HepG2 (cell line): ENCODE data around the gene DYSF. TPM values are rescaled to one million over a fixed set of nuclear protein-coding genes. Genes with fewer than 3 reads are reported as not detected.

Source experiments
- ATAC-seq: fragments of 200-7000 bp; cut with Tn5 transposase; 3 replicates; pipeline ENCODE4 v1.9.1; 2020; ENCODE audit warnings: mild to moderate bottlenecking, moderate library complexity
- BruUV-seq: library from RNA; stranded (reverse); fragments of 400-500 nt; replicated peaks from 2 replicates; lab custom pipeline; 2021; lab: Mats Ljungman, UMichigan
- CTCF ChIA-PET: fragments of 300-600 bp; formaldehyde crosslinking; extraction: SDS; loops from one replicate; lab custom pipeline; 2021; ENCODE audit warnings: low total read pairs, inconsistent platforms, low intra/inter-chr PET ratio; lab: Yijun Ruan, JAX
- POLR2A ChIA-PET: fragments of 350-600 bp; sonication (Branson Sonifier 250); formaldehyde crosslinking; loops from one replicate; lab custom pipeline; 2020; ENCODE audit warnings: antibody characterized with exemption, inconsistent platforms; lab: Yijun Ruan, JAX
- DNase-seq: peaks from one replicate; pipeline ENCODE4 v3.0.0-alpha.2; 2015; ENCODE audit warnings: low spot score
- FAIRE-seq: peaks from 3 replicates; lab custom pipeline; 2011; peaks lifted over from hg19 to GRCh38; lab: Jason Lieb, UNC
- H2AFZ ChIP-seq: one replicate; pipeline ENCODE4 v1.6.1; 2011; ENCODE audit warnings: low read length, inconsistent platforms
- H3K27ac ChIP-seq: fragments of 300-600 bp; 3 replicates; pipeline ENCODE4 v1.8.0; 2011; ENCODE audit warnings: mixed run types, mild to moderate bottlenecking, mixed read lengths, low read length, inconsistent platforms; ENCODE audit not compliant: insufficient read depth; ENCODE audit errors: extremely low read length
- H3K27me3 ChIP-seq, 2 experiments: fragments of 200-600 bp in 1 of 2; 2 replicates in 1 of 2; 3 replicates in 1 of 2; pipeline versions ENCODE4 v1.6.0 to v1.8.0; 2011; ENCODE audit warnings: low read length in 2 of 2, mild to moderate bottlenecking in 2 of 2, moderate library complexity in 2 of 2, inconsistent platforms in 1 of 2; ENCODE audit not compliant: insufficient read depth in 2 of 2, control insufficient read depth in 1 of 2
- H3K36me3 ChIP-seq, 2 experiments: fragments of 200-600 bp in 1 of 2; replicated peaks in 1 of 2; 2 replicates in 1 of 2; 3 replicates in 1 of 2; pipeline versions ENCODE4 v1.5.1 to v1.8.0; 2011; ENCODE audit warnings: low read length in 2 of 2, inconsistent platforms in 1 of 2; ENCODE audit not compliant: insufficient read depth in 2 of 2, control insufficient read depth in 1 of 2
- H3K4me1 ChIP-seq: 2 replicates; pipeline ENCODE4 v1.5.1; 2012; ENCODE audit warnings: low read length, inconsistent platforms; ENCODE audit not compliant: insufficient read depth
- H3K4me2 ChIP-seq: 2 replicates; pipeline ENCODE4 v1.6.0; 2011; ENCODE audit warnings: low read depth, low read length, inconsistent platforms
- H3K4me3 ChIP-seq, 3 experiments: fragments of 200-600 bp in 1 of 3; sonication (generic), shearing (Covaris generic) in 1 of 3; replicated peaks in 1 of 3; 2 replicates each; pipeline ENCODE4 v1.5.1; 2011 to 2016; ENCODE audit warnings: low read length in 3 of 3, inconsistent platforms in 2 of 3, low read depth in 2 of 3, mild to moderate bottlenecking in 2 of 3, control low read depth in 1 of 3, mixed read lengths in 1 of 3; ENCODE audit not compliant: insufficient read depth in 1 of 3
- H3K79me2 ChIP-seq: one replicate; pipeline ENCODE4 v1.6.1; 2011; ENCODE audit warnings: low read length, inconsistent platforms; ENCODE audit not compliant: insufficient read depth
- H3K9ac ChIP-seq: 2 replicates; pipeline ENCODE4 v1.6.0; 2011; ENCODE audit warnings: mild to moderate bottlenecking, low read depth, low read length, inconsistent platforms; ENCODE audit not compliant: insufficient read depth
- H3K9me3 ChIP-seq: 2 replicates; pipeline ENCODE4 v1.5.1; 2012; ENCODE audit warnings: mild to moderate bottlenecking, low read length
- H4K20me1 ChIP-seq: 2 replicates; pipeline ENCODE4 v1.6.0; 2011; ENCODE audit warnings: inconsistent platforms, mild to moderate bottlenecking, low read length, moderate library complexity; ENCODE audit not compliant: insufficient read depth
- DDIT3 ChIP-seq: sonication (generic); formaldehyde crosslinking; IDR thresholded peaks from 2 replicates; pipeline ENCODE4 v1.4.0; 2020; ENCODE audit warnings: mild to moderate bottlenecking, missing genetic modification reagents
- DPF2 ChIP-seq: sonication (generic); formaldehyde crosslinking; IDR thresholded peaks from 2 replicates; pipeline ENCODE4 v1.4.0; 2020; ENCODE audit warnings: mild to moderate bottlenecking, low read depth, missing genetic modification reagents, borderline replicate concordance
- FOXA1 ChIP-seq, 2 experiments: fragments of 450-650 bp in 1 of 2; sonication (generic) in 1 of 2; formaldehyde crosslinking in 1 of 2; IDR thresholded peaks; 2 replicates each; pipeline versions ENCODE4 v1.4.0 to v1.6.1; 2016 to 2020; ENCODE audit warnings: missing genetic modification reagents in 1 of 2
- HCFC1 ChIP-seq: fragments of 150-350 bp; IDR thresholded peaks from 2 replicates; pipeline ENCODE4 v1.6.1; 2014; ENCODE audit warnings: low read depth, low read length
- HNF4A ChIP-seq: sonication (generic); formaldehyde crosslinking; IDR thresholded peaks from 2 replicates; pipeline ENCODE4 v1.4.0; 2020; ENCODE audit warnings: missing genetic modification reagents
- NFRKB ChIP-seq: fragments of 450-650 bp; IDR thresholded peaks from 2 replicates; pipeline ENCODE4 v1.6.1; 2017
- PRDM10 ChIP-seq: sonication (generic); formaldehyde crosslinking; IDR thresholded peaks from 2 replicates; pipeline ENCODE4 v1.4.0; 2020; ENCODE audit warnings: low read depth, missing genetic modification reagents
- PRDM4 ChIP-seq: sonication (generic); formaldehyde crosslinking; IDR thresholded peaks from 2 replicates; pipeline ENCODE4 v1.9.0; 2021; ENCODE audit warnings: missing genetic modification reagents, borderline replicate concordance
- RAD51 ChIP-seq: fragments of 450-650 bp; IDR thresholded peaks from 2 replicates; pipeline ENCODE4 v1.6.1; 2016; ENCODE audit warnings: borderline replicate concordance
- RFXAP ChIP-seq: sonication (generic); formaldehyde crosslinking; IDR thresholded peaks from 2 replicates; pipeline ENCODE4 v1.4.0; 2020; ENCODE audit warnings: missing genetic modification reagents, borderline replicate concordance
- SMC3 ChIP-seq: IDR thresholded peaks from 2 replicates; pipeline ENCODE4 v1.6.1; 2011; ENCODE audit warnings: low read length, improper control_type of control experiment
- TCF12 ChIP-seq, 2 experiments: fragments of 450-650 bp in 1 of 2; sonication (generic) in 1 of 2; formaldehyde crosslinking in 1 of 2; IDR thresholded peaks; 2 replicates each; pipeline versions ENCODE4 v1.6.1 to v1.8.0; 2017 to 2022; ENCODE audit warnings: antibody characterized with exemption in 1 of 2, mild to moderate bottlenecking in 1 of 2, missing genetic modification reagents in 1 of 2, moderate library complexity in 1 of 2
- ZMYM3 ChIP-seq: sonication (generic); formaldehyde crosslinking; IDR thresholded peaks from 2 replicates; pipeline ENCODE4 v1.5.1; 2020; ENCODE audit warnings: mild to moderate bottlenecking, missing genetic modification reagents
- ZNF230 ChIP-seq: sonication (generic); formaldehyde crosslinking; IDR thresholded peaks from 2 replicates; pipeline ENCODE4 v1.4.0; 2020; ENCODE audit warnings: mild to moderate bottlenecking, missing genetic modification reagents
- ZNF44 ChIP-seq: sonication (generic); formaldehyde crosslinking; IDR thresholded peaks from 2 replicates; pipeline ENCODE4 v1.5.1; 2020; ENCODE audit warnings: mild to moderate bottlenecking, missing genetic modification reagents
- ZNF660 ChIP-seq: sonication (generic); formaldehyde crosslinking; IDR thresholded peaks from 2 replicates; pipeline ENCODE4 v1.5.1; 2020; ENCODE audit warnings: mild to moderate bottlenecking, low read depth, missing genetic modification reagents, borderline replicate concordance
- ZNF704 ChIP-seq: sonication (generic); formaldehyde crosslinking; IDR thresholded peaks from 2 replicates; pipeline ENCODE4 v1.8.1; 2023; ENCODE audit warnings: mild to moderate bottlenecking, inconsistent platforms, moderate library complexity, missing genetic modification reagents, borderline replicate concordance
- ZNF780A ChIP-seq: sonication (generic); formaldehyde crosslinking; IDR thresholded peaks from 2 replicates; pipeline ENCODE4 v1.8.0; 2022; ENCODE audit warnings: mild to moderate bottlenecking, missing genetic modification reagents, moderate library complexity
- ZSCAN25 ChIP-seq: sonication (generic); formaldehyde crosslinking; IDR thresholded peaks from 2 replicates; pipeline ENCODE4 v1.8.0; 2022; ENCODE audit warnings: mild to moderate bottlenecking, missing genetic modification reagents
- WGBS: methylation state at CpG from one replicate; pipeline ENCODE4 v1.1.6; 2017; ENCODE audit warnings: low lambda C conversion rate; 5-methylcytosine and 5-hydroxymethylcytosine counted together
- in situ Hi-C: cut with HindIII; loops from 2 replicates; pipeline ENCODE4 v1.10.0; 2017; ENCODE audit warnings: low pct_unique_long_range_greater_than_20kb; ENCODE audit not compliant: extremely low pct_ligation_motif_present
- intact Hi-C: fragments of 100-400 bp; cut with micrococcal nuclease; formaldehyde crosslinking; loops from one replicate; pipeline ENCODE4 v1.10.0; 2022; ENCODE audit not compliant: unreplicated experiment
- polyA plus RNA-seq, 8 experiments: library from polyadenylated mRNA; depleted of rRNA in 3 of 8; stranded (reverse) in 7 of 8; unstranded in 1 of 8; fragments of >200 nt; fragmentation: Illumina TruSeq in 4 of 8; extraction: Trizol in 4 of 8; gene quantifications; 2 replicates each; pipeline versions ENCODE4 v1.2.1 to v1.2.3, GENCODE V29; 2011 to 2016; ENCODE audit warnings: low read depth in 4 of 8, missing spikeins in 1 of 8, mixed read lengths in 1 of 8; ENCODE audit not compliant: insufficient read depth in 1 of 8
- total RNA-seq, 5 experiments: library from RNA; depleted of rRNA; stranded (reverse); fragments of >200 nt; fragmentation: Illumina TruSeq; extraction: Trizol; gene quantifications; 2 replicates each; pipeline ENCODE4 v1.2.3, GENCODE V29; 2016; ENCODE audit warnings: low read depth in 1 of 5

Gene DYSF
- total and polyA plus RNA-seq, 2 of the 13 experiments (the other 11 are each of a cell fraction or from before 2014, with no cell fraction given): 0.15 to 2.4 TPM

GRCh38 chr2:71591044-71591443 is 137.7 kb downstream of the DYSF start:
- BruUV-seq: no TSS peak
- DNase-seq: no peak
- intact Hi-C loops (no loop called here), in situ Hi-C loops (no loop called here)
- Histone ChIP-seq H3K4me2 (no peak overlapping the region), H2AFZ (no peak overlapping the region), H3K9ac (no peak overlapping the region), H3K4me1 (peaks cover 18% of the 10 kb centered on the region; the same call in 1 of the 2 replicates), H3K9me3 (no peaks in the 10 kb centered on the region), H4K20me1 (no peaks in the 10 kb centered on the region), H3K27me3 (peaks cover 7 to 10% of the 10 kb centered on the region in 2 experiments; a peak in 3 of 5 replicates), H3K4me3 (no peak overlapping the region), H3K27ac (no peak overlapping the region), H3K79me2 (no peaks in the 10 kb centered on the region), H3K36me3 (no peaks in the 10 kb centered on the region)
- no peak for FAIRE-seq
- ChIA-PET POLR2A (no interaction called here), CTCF (no interaction called here)
- TF ChIP-seq ZNF704 (CRISPR knock-in tag) (no peak), ZNF660 (CRISPR knock-in tag) (no peak), PRDM4 (CRISPR knock-in tag) (no peak), ZNF780A (CRISPR knock-in tag) (no peak), HNF4A (CRISPR knock-in tag) (no peak), ZMYM3 (no peak), ZNF44 (CRISPR knock-in tag) (no peak), DPF2 (CRISPR knock-in tag) (no peak), NFRKB (no peak), RAD51 (no peak), RFXAP (CRISPR knock-in tag) (no peak), SMC3 (no peak), PRDM10 (CRISPR knock-in tag) (no peak), DDIT3 (no peak), HCFC1 (no peak), ZSCAN25 (CRISPR knock-in tag) (no peak), FOXA1 (IDR thresholded peaks at IDR 0.05) (no peak), FOXA1 (CRISPR knock-in tag; IDR thresholded peaks at IDR 0.05) (no peak), ZNF230 (CRISPR knock-in tag) (no peak), TCF12 (IDR thresholded peaks at IDR 0.05) (no peak), TCF12 (CRISPR knock-in tag; IDR thresholded peaks at IDR 0.05) (no peak)
- ATAC-seq: no peak
- 38% methylated on average over 3 of the region's 3 CpGs for WGBS
